Omental fat pad (tissue), 4 donors: ENCODE measurements around the gene DUSP9. TPM values are rescaled to one million over a fixed set of nuclear protein-coding genes. Genes with fewer than 3 reads are reported as not detected.

Experiments
- ATAC-seq: fragments of 150-250 bp; one replicate; pipeline ENCODE4 v1.9.1; 2016; ENCODE audit warnings: mild to moderate bottlenecking, moderate library complexity; ENCODE audit not compliant: low FRiP score
- DNase-seq: peaks from one replicate; pipeline ENCODE4 v3.0.0-alpha.2; 2019; ENCODE audit warnings: low spot score
- CTCF ChIP-seq, 3 donors: fragments of 450-650 bp; IDR thresholded peaks; one replicate each; pipeline ENCODE4 v1.5.1; 2016 to 2017; ENCODE audit warnings: antibody characterized with exemption in 3 of 3, mild to moderate bottlenecking in 3 of 3, moderate library complexity in 2 of 3
- total RNA-seq, 4 donors: library from RNA; depleted of rRNA; stranded (reverse); fragments of >200 nt; gene quantifications; one replicate each; pipeline ENCODE4 v1.1.0, GENCODE V29; 2016

DUSP9 gene
- total RNA-seq, 4 donors from 2014 or later, result 0.48 to 2.3 TPM; not detected in 2

- no peak for TF ChIP-seq CTCF (IDR thresholded peaks at IDR 0.05)
- ATAC-seq (no peak), DNase-seq (no peak)
Observed at GRCh38 chrX:153622661-153623309, 24.2 kb upstream of the DUSP9 start.

GRCh38 chrX:153623310-153624029 lies 23.5 kb upstream of the DUSP9 start:
- DNase-seq (no peak), ATAC-seq (no peak)
- TF ChIP-seq CTCF (IDR thresholded peaks at IDR 0.05), result no peak

- DNase-seq (no peak), ATAC-seq (no peak)
- no peak for TF ChIP-seq CTCF (IDR thresholded peaks at IDR 0.05)
Observed at GRCh38 chrX:153624196-153625091, 22.6 kb upstream of the DUSP9 start.

GRCh38 chrX:153625271-153626024 lies 21.6 kb upstream of the DUSP9 start:
- no peak for TF ChIP-seq CTCF (IDR thresholded peaks at IDR 0.05)
- DNase-seq (no peak), ATAC-seq (no peak)

- ATAC-seq, result no peak
- no peak for TF ChIP-seq CTCF (IDR thresholded peaks at IDR 0.05)
- no peak for DNase-seq
Observed at GRCh38 chrX:153626025-153626633, 20.9 kb upstream of the DUSP9 start.
